Measurements from ENCODE around the gene SEMA7A. TPM values are rescaled to one million over a fixed set of nuclear protein-coding genes. Genes with fewer than 3 reads are reported as not detected.
"Not testable (repeated sequence)": the region's sequence is repeated elsewhere in the genome, so short reads cannot be mapped to it uniquely, and the experiment has no call there.

The SEMA7A gene
- total RNA-seq, 1 donor from 2014 or later: 2.2 TPM

DNA sequence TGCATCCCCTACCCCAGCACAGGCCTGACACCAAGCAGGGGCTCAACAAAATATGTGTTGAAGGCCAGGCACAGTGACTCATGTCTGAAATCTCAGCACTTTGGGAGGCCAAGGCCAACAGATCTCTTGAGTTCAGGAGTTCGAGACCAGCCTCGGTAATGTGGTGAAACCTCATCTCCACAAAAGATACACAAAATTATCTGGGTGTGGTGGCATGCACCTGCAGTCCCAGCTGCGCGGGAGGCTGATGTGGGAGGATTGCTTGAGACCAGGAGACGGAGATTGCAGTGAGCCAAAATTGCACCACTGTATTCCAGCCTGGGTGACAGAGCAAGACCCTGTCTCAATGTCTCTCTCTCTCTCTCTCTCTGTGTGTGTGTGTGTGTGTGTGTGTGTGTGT, 35.6 kb downstream of the SEMA7A start:
- no peak for DNase-seq

DNA sequence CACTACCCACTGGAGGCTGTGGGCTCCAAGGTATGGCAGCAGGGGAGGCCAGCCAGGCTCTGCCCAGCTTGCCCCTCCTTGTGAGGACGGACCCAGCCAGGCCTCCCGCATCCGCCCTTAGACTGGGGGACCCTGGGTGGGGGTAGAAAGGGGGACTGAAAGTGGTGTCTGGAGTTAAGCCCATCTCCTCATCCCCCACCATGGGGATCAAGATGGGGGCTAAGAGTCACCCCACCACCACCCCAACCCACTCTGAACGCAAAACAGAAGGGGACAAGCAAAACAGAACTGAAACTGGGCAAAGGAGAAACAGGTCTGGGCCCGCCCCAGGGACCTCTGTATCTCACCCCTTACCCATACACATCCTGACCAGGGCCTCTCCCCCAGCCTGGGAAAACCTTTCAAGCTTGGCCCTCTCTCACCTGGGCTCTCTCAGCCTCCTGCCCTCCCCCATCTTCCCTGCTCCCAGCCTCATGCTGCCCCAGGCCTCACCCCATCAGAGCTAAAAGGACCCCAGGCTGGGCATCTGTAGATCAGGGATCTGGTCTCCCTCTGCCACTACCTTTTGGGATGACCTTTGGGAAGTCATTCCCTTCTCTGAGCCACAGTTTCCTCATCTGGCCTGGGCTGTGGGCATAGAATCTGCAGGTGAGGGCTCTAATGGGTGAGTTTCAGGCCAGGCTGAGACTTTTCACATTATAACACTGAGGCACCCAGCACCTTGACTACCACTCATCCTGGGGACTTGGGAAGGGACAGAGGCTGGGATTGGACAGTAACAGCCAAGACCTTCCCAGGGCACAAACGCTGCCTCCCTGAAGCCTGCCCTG, 36.3 kb downstream of the SEMA7A start:
- no peak for DNase-seq

DNA sequence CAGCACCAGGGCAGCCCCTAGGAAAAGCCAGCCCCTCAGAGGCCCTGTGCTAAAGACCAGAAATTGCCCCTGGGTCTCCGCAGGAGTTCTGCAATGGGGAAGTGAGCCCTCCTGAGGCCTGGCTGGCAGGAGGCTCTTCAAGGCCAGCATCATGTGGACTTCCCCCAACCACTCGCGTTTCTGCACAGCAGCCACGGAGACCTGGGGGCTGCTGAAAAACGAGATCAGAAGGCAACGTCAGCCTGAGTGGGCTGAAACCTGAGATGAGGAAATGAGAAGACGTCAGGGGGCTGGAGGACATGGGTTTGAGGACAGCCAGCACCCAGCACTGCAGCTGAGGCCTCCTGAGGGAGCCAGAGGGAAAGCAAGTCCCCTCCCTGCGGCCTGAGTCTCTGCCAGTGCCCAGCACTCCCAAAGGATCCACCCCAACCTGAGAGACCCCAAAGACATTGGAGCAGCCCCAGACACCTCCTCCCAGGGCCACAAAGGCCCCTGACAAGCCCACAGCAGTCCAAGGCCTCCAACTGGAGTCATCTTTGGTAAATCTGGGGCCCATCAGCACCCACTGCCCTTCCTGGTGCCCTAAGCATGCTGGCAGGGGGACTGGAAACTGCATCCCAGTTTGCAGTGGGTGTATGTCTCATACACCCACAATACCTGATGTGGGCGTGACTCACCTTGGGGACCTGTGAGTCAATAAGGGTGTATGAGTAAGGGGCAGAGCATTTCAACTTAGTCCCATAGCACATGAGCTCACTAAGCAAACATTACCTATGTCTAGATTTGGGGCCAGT, 37.1 kb downstream of the SEMA7A start:
- no peak for DNase-seq

DNA sequence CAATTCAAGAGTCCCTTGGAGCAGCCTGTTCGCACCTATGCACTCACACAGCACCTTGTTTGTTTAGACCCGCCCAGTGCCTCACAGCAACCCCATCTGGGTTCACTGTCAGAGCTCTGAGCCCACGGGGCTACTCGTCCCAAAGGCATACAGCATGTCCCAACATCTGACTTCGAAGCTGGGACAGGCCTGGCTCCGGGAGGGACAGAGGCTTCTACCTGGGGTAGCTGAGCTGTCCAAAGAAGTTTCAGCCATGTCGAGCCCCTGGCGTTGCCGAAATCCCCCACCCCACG, 37.7 kb downstream of the SEMA7A start:
- no peak for DNase-seq

GRCh38 chr15:74395319-74396145, 38.2 kb downstream of the SEMA7A start:
- no peak for DNase-seq

GRCh38 chr15:74394090-74394846, 39.5 kb downstream of the SEMA7A start:
- DNase-seq: no peak

DNA sequence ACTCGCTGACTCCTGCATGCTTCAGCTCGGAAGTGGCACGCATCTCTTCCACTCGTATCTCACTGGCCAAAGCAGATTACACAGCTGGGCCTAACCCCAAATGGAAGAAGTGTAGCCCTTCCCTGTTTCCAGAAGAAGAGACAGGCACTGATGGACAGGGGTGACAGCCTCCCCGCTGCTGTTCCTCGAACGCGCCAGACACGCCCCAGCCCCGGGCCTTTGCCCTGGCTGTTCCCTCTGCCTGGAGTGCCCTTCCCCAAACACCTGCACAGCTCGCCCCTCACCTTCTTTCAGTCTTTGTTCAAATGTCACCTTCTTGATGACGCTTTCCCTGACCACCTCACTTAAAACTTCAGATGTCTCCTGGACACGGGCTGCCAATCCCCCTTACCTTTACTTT, 40.3 kb downstream of the SEMA7A start:
- no peak for DNase-seq

- no peak for DNase-seq
Measured at GRCh38 chr15:74392902-74393301, 40.9 kb downstream of the SEMA7A start.

- DNase-seq: no peak
Measured at GRCh38 chr15:74392451-74392830, 41.3 kb downstream of the SEMA7A start.

GRCh38 chr15:74391582-74392450, 41.9 kb downstream of the SEMA7A start:
- DNase-seq: no peak

DNA sequence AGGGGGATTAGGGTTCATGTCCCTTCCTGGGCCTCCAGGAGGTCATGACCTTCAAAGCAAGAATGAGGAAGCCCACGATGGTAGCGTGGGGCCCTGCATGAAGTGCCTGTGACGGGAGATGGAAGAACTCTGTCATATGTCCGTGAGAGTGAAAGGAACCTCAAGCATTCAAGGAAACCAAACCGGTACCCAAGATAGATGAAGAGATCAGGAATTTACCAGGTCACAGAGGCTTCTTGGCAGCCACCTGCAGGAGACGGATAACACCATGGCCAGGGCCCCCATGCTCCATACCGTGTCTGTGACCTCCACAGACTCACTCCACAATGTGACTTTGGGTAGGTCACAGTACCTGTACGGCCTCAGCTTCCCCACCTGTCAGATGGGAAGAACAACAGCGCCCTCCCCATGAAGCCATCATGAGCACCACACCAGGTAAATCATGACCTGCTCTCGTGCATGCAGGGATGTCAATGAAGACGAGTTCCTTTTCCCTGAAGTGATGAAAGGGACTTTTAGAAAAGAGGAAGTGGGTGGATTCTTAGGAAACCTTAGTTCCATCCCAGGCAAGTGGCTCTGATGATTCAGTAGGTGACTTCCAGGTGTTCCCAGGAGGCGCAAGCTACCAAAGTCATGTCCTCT, 43.0 kb downstream of the SEMA7A start:
- no peak for DNase-seq

GRCh38 chr15:74390049-74390646, 43.6 kb downstream of the SEMA7A start:
- not testable (repeated sequence) for DNase-seq

GRCh38 chr15:74389241-74390048, 44.3 kb downstream of the SEMA7A start:
- no peak for DNase-seq

DNA sequence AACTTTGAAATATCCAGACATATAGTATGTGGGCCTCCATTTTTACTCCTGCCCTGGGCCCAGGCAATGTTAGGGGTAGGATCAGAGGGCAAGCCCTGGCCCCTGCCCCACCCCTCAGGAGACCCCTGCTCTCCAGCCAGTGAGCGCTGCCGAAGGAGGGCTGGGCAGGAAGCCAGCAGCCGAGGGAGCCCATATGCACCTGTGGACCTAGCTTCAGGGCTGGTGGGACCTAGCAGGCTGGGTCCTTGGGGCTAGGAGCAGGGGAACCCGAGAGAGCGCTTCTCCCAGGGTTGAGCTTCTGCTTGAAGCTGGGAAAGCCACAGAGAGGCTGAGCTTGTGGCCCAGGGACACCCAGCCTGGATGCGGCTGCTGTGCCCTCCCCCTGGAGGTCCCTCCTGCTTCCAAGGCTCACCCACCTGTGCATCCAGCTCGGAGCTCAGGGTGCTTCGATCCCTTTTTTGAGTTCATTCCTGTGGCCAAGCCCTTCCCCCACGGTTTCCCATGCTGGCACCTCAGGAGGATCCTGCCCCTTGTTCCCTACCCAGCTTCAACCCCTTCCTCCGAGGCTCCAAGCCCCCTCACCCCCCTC, 45.3 kb downstream of the SEMA7A start:
- DNase-seq: no peak

- DNase-seq: no peak
Measured at GRCh38 chr15:74387621-74388362, 46.0 kb downstream of the SEMA7A start.

DNA sequence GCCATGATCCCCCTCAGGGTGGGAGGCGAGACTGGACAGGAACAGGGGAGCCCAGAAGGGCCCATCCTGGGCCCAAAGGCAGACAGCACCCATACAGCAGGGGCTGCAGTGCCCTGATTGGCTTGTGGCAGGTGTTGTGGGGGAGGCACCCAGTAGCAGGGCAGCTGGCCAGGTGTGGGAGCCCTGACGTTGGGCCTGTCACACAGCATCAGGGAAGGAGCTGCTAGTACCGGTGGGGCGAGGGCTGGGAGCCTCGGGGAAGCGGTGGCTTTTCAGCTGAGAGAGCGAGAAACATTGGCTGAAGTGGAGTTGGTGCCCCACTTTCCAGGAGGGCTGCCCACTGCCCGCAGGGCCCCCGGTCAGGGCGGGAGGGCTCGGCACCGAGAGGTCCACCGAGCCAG, 46.6 kb downstream of the SEMA7A start:
- no peak for DNase-seq

- DNase-seq: no peak
Measured at GRCh38 chr15:74386496-74387140, 47.1 kb downstream of the SEMA7A start.

GRCh38 chr15:74385733-74386132, 48.0 kb downstream of the SEMA7A start:
- DNase-seq: peak; percentile 72

All from dermis blood vessel endothelial cell (primary cell).